MM.1S (cell line): Measurements from ENCODE around the gene SH3RF3.

Experiments
- DNase-seq: peaks from one replicate; pipeline ENCODE4 v3.0.0-alpha.2; 2015
- H2AFZ ChIP-seq: fragments of 300-600 bp; sonication (generic); 2 replicates; pipeline ENCODE4 v1.6.0; 2016; ENCODE audit warnings: antibody characterized with exemption, low read length
- H3F3A ChIP-seq: fragments of 300-600 bp; sonication (generic); 2 replicates; pipeline ENCODE4 v1.6.1; 2016; ENCODE audit warnings: mild to moderate bottlenecking, antibody characterized with exemption, low read length, moderate library complexity, mixed read lengths; ENCODE audit not compliant: insufficient read depth
- H3K27ac ChIP-seq: fragments of 300-600 bp; sonication (generic); 2 replicates; pipeline ENCODE4 v1.5.1; 2016; ENCODE audit warnings: mild to moderate bottlenecking, low read length
- H3K27me3 ChIP-seq: fragments of 300-600 bp; sonication (generic); replicated peaks from 2 replicates; pipeline ENCODE4 v1.6.0; 2016; ENCODE audit warnings: low read length; ENCODE audit not compliant: insufficient read depth
- H3K36me3 ChIP-seq: fragments of 300-600 bp; sonication (generic); replicated peaks from 2 replicates; pipeline ENCODE4 v1.6.1; 2016; ENCODE audit warnings: mild to moderate bottlenecking, low read length, mixed read lengths; ENCODE audit not compliant: insufficient read depth
- H3K4me1 ChIP-seq: fragments of 300-600 bp; sonication (generic); 2 replicates; pipeline ENCODE4 v1.6.1; 2016; ENCODE audit warnings: low read length, mixed read lengths
- H3K4me2 ChIP-seq: fragments of 300-600 bp; sonication (generic); 2 replicates; pipeline ENCODE4 v1.6.0; 2016; ENCODE audit warnings: low read depth, low read length
- H3K4me3 ChIP-seq: fragments of 300-600 bp; sonication (generic); 2 replicates; pipeline ENCODE4 v1.5.1; 2016; ENCODE audit warnings: low read length, mixed read lengths
- H3K79me2 ChIP-seq: fragments of 300-600 bp; sonication (generic); 2 replicates; pipeline ENCODE4 v1.6.1; 2016; ENCODE audit warnings: mixed run types, low read length, mixed read lengths
- H3K9ac ChIP-seq: fragments of 300-600 bp; sonication (generic); 2 replicates; pipeline ENCODE4 v1.6.1; 2016; ENCODE audit warnings: low read length, mixed read lengths
- H3K9me2 ChIP-seq: fragments of 300-600 bp; sonication (generic); replicated peaks from 2 replicates; pipeline ENCODE4 v1.6.1; 2016; ENCODE audit warnings: mild to moderate bottlenecking, low read length, mixed read lengths; ENCODE audit not compliant: insufficient read depth
- H3K9me3 ChIP-seq: fragments of 300-600 bp; sonication (generic); replicated peaks from 2 replicates; pipeline ENCODE4 v1.6.1; 2016; ENCODE audit warnings: mild to moderate bottlenecking, low read length, mixed read lengths; ENCODE audit not compliant: insufficient read depth
- H4K20me1 ChIP-seq: fragments of 300-600 bp; sonication (generic); 2 replicates; pipeline ENCODE4 v1.6.1; 2016; ENCODE audit warnings: mild to moderate bottlenecking, low read length, moderate library complexity, mixed read lengths; ENCODE audit not compliant: insufficient read depth
- EZH2 ChIP-seq: fragments of 300-600 bp; sonication (generic); optimal IDR thresholded peaks from 2 replicates; pipeline ENCODE3; 2017; ENCODE audit warnings: low read depth, mild to moderate bottlenecking, antibody characterized with exemption, low read length, mixed read lengths
- EZH2phosphoT487 ChIP-seq: fragments of 300-600 bp; sonication (generic); IDR thresholded peaks from 2 replicates; pipeline ENCODE4 v1.6.1; 2018; ENCODE audit warnings: antibody characterized with exemption, low read length
- TF ChIP-seq, protein P1 (sequence below): fragments of 300-600 bp; sonication (generic); IDR thresholded peaks from 2 replicates; pipeline ENCODE4 v1.5.1; 2016; ENCODE audit warnings: antibody characterized with exemption, low read length, mixed read lengths

The SH3RF3 gene

DNA sequence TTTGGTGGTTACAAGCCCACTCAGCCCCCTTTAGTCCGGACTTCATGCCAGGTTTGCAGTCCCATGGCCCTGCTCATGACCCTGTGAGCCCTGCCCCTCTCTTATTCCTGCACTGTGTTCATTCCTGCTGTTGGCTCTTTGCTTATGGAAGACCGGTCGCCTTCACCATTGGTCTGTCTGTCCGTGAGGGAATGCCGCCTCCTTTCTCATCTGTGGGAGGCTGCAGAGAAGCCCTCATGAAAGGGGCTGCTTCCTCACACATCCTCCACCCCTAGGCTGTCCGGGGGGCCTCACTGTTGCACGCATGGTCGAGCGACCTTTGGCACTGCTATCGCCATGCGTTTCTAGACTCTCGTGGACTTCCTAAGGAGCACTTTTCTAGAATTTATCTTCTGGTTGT lies 16.3 kb downstream of the SH3RF3 start:
- Histone ChIP-seq H3K9me2 (no peaks in the 10 kb centered on the region), H3K4me3 (no peak overlapping the region), H3K4me1 (peaks cover 25% of the 10 kb centered on the region), H3K27me3 (no peaks in the 10 kb centered on the region), H3K79me2 (peaks cover 90% of the 10 kb centered on the region), H3K9ac (no peak overlapping the region), H2AFZ (no peak overlapping the region), H3F3A (peaks cover 22% of the 10 kb centered on the region), H3K27ac (peak overlapping the region; percentile 83; the same call in 1 of the 2 replicates), H3K9me3 (no peaks in the 10 kb centered on the region), H4K20me1 (no peaks in the 10 kb centered on the region), H3K36me3 (no peaks in the 10 kb centered on the region), H3K4me2 (no peak overlapping the region)
- no peak for DNase-seq
- TF ChIP-seq, protein P1, sequence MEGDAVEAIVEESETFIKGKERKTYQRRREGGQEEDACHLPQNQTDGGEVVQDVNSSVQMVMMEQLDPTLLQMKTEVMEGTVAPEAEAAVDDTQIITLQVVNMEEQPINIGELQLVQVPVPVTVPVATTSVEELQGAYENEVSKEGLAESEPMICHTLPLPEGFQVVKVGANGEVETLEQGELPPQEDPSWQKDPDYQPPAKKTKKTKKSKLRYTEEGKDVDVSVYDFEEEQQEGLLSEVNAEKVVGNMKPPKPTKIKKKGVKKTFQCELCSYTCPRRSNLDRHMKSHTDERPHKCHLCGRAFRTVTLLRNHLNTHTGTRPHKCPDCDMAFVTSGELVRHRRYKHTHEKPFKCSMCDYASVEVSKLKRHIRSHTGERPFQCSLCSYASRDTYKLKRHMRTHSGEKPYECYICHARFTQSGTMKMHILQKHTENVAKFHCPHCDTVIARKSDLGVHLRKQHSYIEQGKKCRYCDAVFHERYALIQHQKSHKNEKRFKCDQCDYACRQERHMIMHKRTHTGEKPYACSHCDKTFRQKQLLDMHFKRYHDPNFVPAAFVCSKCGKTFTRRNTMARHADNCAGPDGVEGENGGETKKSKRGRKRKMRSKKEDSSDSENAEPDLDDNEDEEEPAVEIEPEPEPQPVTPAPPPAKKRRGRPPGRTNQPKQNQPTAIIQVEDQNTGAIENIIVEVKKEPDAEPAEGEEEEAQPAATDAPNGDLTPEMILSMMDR, result no peak
- TF ChIP-seq EZH2, result no peak
- no peak for TF ChIP-seq EZH2phosphoT487

GRCh38 chr2:109147405-109147804 lies 18.4 kb downstream of the SH3RF3 start:
- H3K4me2 ChIP-seq, result no peak overlapping the region
- peaks cover 22% of the 10 kb centered on the region for H3K4me1 ChIP-seq
- H4K20me1 ChIP-seq, result no peaks in the 10 kb centered on the region
- no peak for DNase-seq
- no peak overlapping the region for H3K27ac ChIP-seq
- TF ChIP-seq, protein P1, result no peak
- no peak for TF ChIP-seq EZH2phosphoT487
- TF ChIP-seq EZH2, result no peak
- no peaks in the 10 kb centered on the region for H3K9me3 ChIP-seq
- H3F3A ChIP-seq, result peaks cover 22% of the 10 kb centered on the region
- no peaks in the 10 kb centered on the region for H3K9me2 ChIP-seq
- H2AFZ ChIP-seq, result no peak overlapping the region
- no peak overlapping the region for H3K9ac ChIP-seq
- no peaks in the 10 kb centered on the region for H3K36me3 ChIP-seq
- H3K4me3 ChIP-seq, result no peak overlapping the region
- H3K27me3 ChIP-seq, result no peaks in the 10 kb centered on the region
- H3K79me2 ChIP-seq, result peaks cover 91% of the 10 kb centered on the region

GRCh38 chr2:109148117-109148746 lies 19.2 kb downstream of the SH3RF3 start:
- Histone ChIP-seq H2AFZ (no peak overlapping the region), H3K4me1 (peaks cover 14% of the 10 kb centered on the region), H3K4me3 (no peak overlapping the region), H3K9ac (no peak overlapping the region), H4K20me1 (no peaks in the 10 kb centered on the region), H3K4me2 (no peak overlapping the region), H3K9me3 (no peaks in the 10 kb centered on the region), H3K36me3 (no peaks in the 10 kb centered on the region), H3K27me3 (no peaks in the 10 kb centered on the region), H3K9me2 (no peaks in the 10 kb centered on the region), H3K27ac (no peak overlapping the region), H3F3A (peaks cover 16% of the 10 kb centered on the region), H3K79me2 (peaks cover 91% of the 10 kb centered on the region)
- no peak for DNase-seq
- no peak for TF ChIP-seq EZH2phosphoT487
- TF ChIP-seq, protein P1, result no peak
- no peak for TF ChIP-seq EZH2
